Right lobe of liver (tissue), 4 donors: ENCODE measurements around the gene B3GLCT.

Experiments
- CTCF ChIP-seq, 4 donors: fragments of 200-600 bp in 3 of 4; fragments of 450-650 bp in 1 of 4; IDR thresholded peaks; one replicate each; pipeline versions ENCODE4 v1.5.1 to v1.8.0; 2016 to 2022; ENCODE audit warnings: antibody characterized with exemption in 4 of 4, mild to moderate bottlenecking in 2 of 4
- POLR2A ChIP-seq: fragments of 450-650 bp; IDR thresholded peaks from one replicate; pipeline ENCODE4 v1.6.1; 2017; ENCODE audit warnings: antibody characterized with exemption, mild to moderate bottlenecking
- donor health status: DM: no; HTN: no; CAD: no.
- donor health status: DM: no; HTN: no; CAD: no.
- donor health status: DM: no; HTN: yes; CAD: no.

- TF ChIP-seq CTCF (IDR thresholded peaks at IDR 0.05): no peak
- no peak for TF ChIP-seq POLR2A
Observed at GRCh38 chr13:31377946-31378345, 178.2 kb downstream of the B3GLCT start.
